ENCODE measurements around the gene KLHL8. TPM values are rescaled to one million over a fixed set of nuclear protein-coding genes. Genes with fewer than 3 reads are reported as not detected.

KLHL8 gene
- total RNA-seq, 1 experiment from 2014 or later = 7.5 TPM

GRCh38 chr4:87211249-87211952, 9.0 kb downstream of the KLHL8 start:
- Histone ChIP-seq H2AFZ (ENCODE audit: low read length) (no peak overlapping the region), H3K18ac (ENCODE audit: insufficient read length, low read depth, low read length) (no peak overlapping the region), H3K27ac (ENCODE audit: insufficient read length, low read depth, low read length) (no peak overlapping the region), H2BK15ac (ENCODE audit: low read depth, low read length) (no peak overlapping the region), H4K20me1 (ENCODE audit: control insufficient read depth, insufficient read depth, insufficient read length) (no peaks in the 10 kb centered on the region), H3K27me3 (ENCODE audit: insufficient read depth, low read length) (no peaks in the 10 kb centered on the region), H4K8ac (replicated peaks; ENCODE audit: insufficient read length, low read depth, low read length) (no peak overlapping the region), H4K5ac (ENCODE audit: insufficient read length, low read depth, low read length) (no peak overlapping the region), H2BK12ac (ENCODE audit: insufficient read length, low read depth, low read length) (no peak overlapping the region), H3K23me2 (ENCODE audit: insufficient read length, low read depth, low read length, poor library complexity, severe bottlenecking) (no peaks in the 10 kb centered on the region), H2BK20ac (ENCODE audit: low read depth, low read length, poor library complexity, severe bottlenecking) (no peak overlapping the region), H3K14ac (ENCODE audit: insufficient read depth, low read length) (no peak overlapping the region), H3K9ac (ENCODE audit: extremely low read depth, insufficient read length, low read length) (no peak overlapping the region), H3K56ac (ENCODE audit: insufficient read length, low read depth, low read length) (no peak overlapping the region), H3K9me3 (ENCODE audit: control insufficient read depth, low read depth, low read length) (no peaks in the 10 kb centered on the region), H2BK5ac (ENCODE audit: insufficient read length, low read length) (no peak overlapping the region), H4K91ac (ENCODE audit: insufficient read length, low read depth, low read length) (no peak overlapping the region), H3K79me1 (ENCODE audit: insufficient read depth, low read depth, low read length, poor library complexity, severe bottlenecking) (peaks cover 6% of the 10 kb centered on the region), H3T11ph (ENCODE audit: low read length) (no peak overlapping the region), H2AK5ac (ENCODE audit: insufficient read length, low read length) (no peak overlapping the region), H2BK120ac (ENCODE audit: low read depth, low read length, poor library complexity, severe bottlenecking) (no peak overlapping the region), H3K4ac (ENCODE audit: low read depth, low read length) (no peak overlapping the region), H3K79me2 (ENCODE audit: insufficient read depth, low read length) (no peaks in the 10 kb centered on the region; the same call in 1 of the 2 replicates), H3K4me2 (ENCODE audit: insufficient read depth, insufficient read length, low read length) (no peak overlapping the region), H3K23ac (ENCODE audit: insufficient read length, low read depth, low read length) (no peak overlapping the region), H3K4me1 (ENCODE audit: insufficient read depth, low read length) (no peaks in the 10 kb centered on the region)
- no peak for TF ChIP-seq CTCF (conservative IDR thresholded peaks at IDR 0.05)
- DNase-seq = no peak
- no CpG with 5 or more reads among the region's 5 CpGs for WGBS (ENCODE audit: extremely low coverage, insufficient read length, low lambda C conversion rate)
- peaks cover 0 to 9% (median 2%) of the 10 kb centered on the region in 3 experiments; a peak in 4 of 7 replicates for H3K36me3 Mint-ChIP-seq (ENCODE audit: insufficient read depth in 1 of 3, low read depth in 3 of 3)
- 0 out of 4 replicates have a peak, but pooled peaks cover 0 to 3% of the 10 kb centered on the region in 2 experiments for H3K4me1 Mint-ChIP-seq
- H3K27ac Mint-ChIP-seq = no peak overlapping the region; a peak in 1 of 7 replicates
- H3K27me3 Mint-ChIP-seq (ENCODE audit: low read depth) = no peaks in the 10 kb centered on the region
- no peaks in the 10 kb centered on the region; a peak in 1 of 5 replicates for H3K9me3 Mint-ChIP-seq
- no peak overlapping the region for H3K4me3 Mint-ChIP-seq
